ENCODE data around the gene AQP11.

The AQP11 gene

DNA sequence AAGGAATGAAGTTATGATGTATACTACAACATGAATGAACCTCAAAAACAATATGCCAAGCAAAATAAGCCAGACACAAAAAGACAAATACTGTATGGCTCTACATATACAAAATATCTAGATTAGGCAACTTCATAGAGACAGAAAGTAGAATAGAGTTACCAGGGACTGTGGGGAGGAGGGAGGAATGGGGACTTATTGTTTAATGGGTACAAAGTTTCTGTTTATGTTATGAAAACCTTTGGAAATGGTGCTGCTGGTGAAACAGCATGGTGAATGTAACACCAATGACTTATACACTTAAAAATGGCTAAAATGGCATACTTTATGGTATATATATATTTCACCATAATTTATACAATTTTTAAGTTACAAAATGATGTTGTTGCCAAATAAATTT is 4.1 kb downstream of the AQP11 start:
- DNase-seq: no peak

- no peak for DNase-seq
Observed at GRCh38 chr11:77596626-77597025, 6.9 kb downstream of the AQP11 start.

GRCh38 chr11:77598195-77598594 is 8.4 kb downstream of the AQP11 start:
- DNase-seq: no peak

GRCh38 chr11:77602381-77603088 is 12.8 kb downstream of the AQP11 start:
- DNase-seq: no peak

DNA sequence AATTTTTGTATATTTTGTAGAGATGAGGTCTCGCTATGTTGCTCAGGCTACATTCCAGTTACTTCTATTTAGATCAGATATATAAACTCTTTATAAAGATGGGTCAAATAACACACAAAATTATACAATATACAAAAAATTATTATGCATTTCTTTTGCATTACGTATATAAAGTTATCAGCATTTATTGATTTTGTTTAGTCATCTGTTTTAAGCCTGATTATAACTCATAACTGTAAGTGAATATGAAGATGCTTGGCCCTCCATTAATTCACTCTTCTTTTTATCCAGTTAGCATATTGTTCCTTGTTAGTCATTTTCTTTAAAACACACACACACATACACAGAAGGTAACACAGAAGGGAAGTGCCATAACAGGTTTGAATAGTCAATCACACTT is 14.5 kb downstream of the AQP11 start:
- DNase-seq: no peak

- DNase-seq: no peak
Observed at GRCh38 chr11:77609234-77609633, 19.5 kb downstream of the AQP11 start.

GRCh38 chr11:77611921-77612320 is 22.2 kb downstream of the AQP11 start:
- no peak for DNase-seq

DNA sequence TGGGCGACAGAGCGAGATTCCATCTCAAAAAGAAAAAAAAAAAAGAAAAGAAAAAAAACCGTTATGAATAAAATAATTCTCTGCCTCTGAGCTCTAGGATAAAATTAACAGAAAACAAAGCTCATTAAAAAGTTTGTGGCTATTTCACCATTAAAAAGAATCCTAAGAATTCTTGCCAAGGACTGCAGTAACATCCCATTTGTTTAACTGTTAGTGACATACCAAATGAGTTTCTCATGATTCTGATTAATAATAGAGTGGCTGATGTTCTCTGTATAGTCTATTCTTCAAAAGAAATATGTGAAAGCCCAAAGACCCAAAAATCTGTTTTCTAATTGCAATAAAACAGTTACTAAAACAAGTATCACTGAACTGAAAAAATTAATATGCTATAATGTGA is 28.1 kb downstream of the AQP11 start:
- DNase-seq: no peak

DNA sequence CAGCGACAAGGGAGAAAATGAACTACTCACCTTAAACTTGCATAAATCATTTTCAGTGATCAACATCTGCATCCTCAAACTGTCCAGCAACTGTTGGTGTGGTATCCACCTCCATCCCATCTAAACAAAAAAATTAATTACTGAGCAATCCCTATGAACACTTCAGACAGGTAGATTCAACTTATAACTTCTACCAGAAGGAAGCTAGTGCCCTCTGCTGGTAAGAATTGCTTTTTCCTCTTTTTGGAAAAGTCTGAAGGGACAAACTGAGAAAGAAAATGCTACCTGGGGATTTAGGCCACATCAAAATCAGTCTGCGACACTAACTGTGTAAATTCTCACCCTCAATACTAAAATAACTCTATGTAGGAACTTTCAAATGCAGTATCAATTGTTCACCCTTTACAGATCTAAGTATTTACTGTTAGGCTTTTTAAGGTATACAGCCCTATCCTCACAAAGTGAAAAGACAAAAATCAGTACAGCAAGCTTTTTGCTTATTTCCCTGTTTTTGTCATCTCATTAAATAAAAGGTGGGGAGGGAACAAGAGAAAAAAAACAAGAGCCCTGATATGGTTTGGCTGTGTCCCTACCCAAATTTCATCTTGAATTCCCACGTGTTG is 29.9 kb downstream of the AQP11 start:
- no peak for DNase-seq

DNA sequence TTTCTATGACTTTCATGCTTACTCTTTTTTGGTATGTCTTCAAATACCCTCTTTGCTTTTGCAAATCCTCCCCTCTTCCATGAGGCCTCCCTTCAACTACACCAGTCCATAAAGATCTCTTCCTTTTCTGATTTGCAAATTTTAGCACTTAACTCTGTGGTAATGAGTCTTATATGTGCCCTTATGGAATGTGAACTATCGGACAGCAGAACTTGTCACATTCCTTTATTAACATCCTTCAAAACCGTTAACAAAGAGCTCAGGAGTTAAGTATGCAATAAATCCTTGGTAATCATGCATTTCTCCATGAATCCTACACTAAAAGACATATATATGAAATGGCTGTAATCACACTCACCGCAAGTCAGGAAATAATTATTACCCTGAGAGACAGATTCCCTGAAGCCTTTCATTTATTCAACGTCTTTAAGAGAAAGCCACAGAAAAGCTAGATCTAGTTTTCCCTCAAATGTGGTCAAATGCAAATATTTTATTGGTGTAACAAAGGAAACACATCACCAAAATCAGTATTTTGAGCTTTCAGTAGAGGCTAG is 40.5 kb downstream of the AQP11 start:
- no peak for DNase-seq

DNA sequence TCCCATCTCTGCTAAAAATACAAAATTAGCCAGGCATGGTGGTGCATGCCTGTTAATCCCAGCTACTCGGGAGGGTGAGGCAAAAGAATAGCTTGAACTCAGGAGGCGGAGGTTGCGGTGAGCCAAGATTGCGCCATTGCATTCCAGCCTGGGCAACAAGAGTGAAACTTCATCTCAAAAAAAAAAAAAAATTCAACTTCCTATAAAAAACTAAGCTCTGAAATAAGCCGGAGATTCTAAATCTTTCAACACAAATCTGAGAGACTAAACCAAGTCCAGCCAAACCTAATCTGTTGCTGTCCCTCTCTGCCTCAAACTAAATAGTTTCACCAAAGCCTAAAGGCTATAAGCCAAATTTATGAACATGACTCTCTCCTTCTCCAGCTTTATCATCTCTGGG is 44.2 kb downstream of the AQP11 start:
- DNase-seq: peak; percentile 5

DNA sequence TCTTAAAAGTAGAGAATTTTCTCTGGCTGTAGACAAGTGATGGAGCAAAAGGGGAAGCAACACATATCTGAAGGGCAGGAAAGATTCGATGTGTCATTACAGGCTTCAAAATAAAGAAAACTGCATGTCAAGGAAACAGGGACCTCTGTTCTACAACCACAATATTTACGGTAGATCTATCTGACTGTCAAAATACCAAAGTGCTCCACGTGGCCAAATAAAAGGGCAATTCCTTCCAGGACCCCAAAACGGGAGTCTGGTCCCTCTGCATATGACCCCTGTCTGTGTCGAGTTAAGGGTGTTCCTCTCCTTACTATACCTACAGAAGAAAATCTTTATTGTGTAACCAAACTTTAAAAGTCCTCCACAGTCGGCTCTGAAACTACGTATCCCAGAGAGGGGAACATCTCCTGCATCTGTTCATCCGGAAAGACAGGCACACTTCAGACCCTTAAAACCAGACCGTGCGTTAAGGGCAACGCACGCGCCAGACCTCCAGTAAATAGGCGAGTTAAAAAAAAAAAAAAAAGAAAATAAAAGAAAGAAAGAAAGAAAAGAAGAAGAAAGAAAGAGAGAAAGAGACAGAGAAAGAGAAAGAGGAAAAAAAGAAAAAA is 47.1 kb downstream of the AQP11 start:
- no peak for DNase-seq

GRCh38 chr11:77637345-77638165 is 47.8 kb downstream of the AQP11 start, which contains the start of gene CLNS1A:
Gene CLNS1A, minus strand, starts transcription at chr11:77637794. Its CDS starts 80 bp downstream, at chr11:77637714.
- DNase-seq: peak; percentile 79

DNA sequence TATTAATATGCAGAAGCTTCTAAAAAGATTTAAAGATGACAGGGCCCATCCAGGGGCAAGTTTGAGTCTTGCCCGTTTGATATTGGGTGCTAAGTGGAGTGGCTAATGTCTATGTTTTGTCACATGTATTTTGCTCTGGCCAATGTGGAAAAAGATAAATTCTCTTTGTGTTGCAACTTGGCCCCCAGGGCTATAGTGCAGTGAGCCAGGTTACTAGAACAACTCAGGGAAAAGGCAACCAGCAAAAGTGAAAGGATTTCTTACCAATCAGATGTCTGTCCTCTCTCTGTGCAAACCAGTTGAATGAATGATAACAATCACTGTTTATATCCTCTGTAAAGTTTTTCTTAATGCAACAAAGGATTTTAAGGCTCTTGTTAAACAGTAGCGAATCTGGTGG is 52.5 kb downstream of the AQP11 start:
- DNase-seq: no peak

GRCh38 chr11:77644887-77645286 is 55.1 kb downstream of the AQP11 start:
- DNase-seq: no peak

DNA sequence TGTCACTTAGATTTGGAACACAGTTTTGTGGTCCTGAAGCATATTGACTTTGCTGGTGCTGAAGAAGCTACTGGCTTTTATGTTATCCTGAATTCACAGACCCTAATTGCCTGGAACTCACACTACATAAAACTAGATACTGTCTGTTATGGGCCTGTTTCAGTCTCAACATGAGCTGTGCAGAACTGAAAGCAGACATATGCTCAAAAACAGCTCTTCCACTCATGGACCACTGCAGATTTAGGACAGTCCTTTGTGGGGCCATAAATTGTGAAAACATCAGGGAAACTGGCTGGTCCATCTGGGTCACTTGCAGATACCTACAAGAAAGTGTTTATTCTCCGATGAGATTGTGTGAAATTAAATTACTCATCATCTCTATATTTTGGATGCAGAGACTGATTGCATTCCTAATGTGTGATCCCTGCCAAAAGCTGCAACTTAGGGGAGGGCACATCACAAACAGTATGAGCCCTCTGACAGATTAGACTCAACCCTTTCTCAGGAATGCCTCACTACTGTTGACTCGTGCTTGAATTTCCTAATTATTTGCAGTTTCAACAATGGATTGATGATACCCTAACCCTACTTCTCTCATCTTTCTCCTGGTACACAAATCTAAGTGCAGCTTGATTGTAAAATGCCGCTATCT is 58.0 kb downstream of the AQP11 start:
- DNase-seq: no peak

GRCh38 chr11:77650123-77650522 is 60.4 kb downstream of the AQP11 start:
- no peak for DNase-seq

DNA sequence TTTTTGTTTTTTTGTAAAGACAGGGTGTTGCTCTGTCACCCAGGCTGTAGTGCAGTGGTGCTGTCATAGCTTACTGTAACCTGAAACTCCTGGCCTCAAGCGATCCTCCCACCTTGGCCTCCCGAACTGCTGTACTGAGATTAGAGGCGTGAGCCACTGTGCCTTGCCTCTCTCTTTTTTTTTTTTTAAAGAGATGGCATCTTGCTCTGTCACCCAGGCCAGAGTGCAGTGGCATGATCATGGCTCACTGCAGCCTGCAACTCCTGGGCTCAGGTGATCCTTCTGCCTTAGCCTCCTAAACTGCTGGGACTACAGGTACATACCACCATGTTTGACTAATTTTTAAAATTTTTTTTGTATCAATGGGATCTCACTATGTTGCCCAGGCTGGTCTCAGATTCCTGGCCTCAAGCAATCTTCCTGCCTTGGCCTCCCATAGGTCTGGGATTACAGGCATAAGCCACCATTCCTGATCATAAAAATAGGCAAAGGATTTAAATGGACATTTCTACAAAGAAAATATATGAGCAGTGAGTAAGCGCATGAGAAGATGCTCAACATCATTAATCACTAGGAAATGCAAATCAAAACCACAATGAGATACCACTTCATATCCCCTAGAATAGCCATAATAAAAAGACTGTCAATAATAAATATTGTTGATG is 65.1 kb downstream of the AQP11 start:
- DNase-seq: no peak

DNA sequence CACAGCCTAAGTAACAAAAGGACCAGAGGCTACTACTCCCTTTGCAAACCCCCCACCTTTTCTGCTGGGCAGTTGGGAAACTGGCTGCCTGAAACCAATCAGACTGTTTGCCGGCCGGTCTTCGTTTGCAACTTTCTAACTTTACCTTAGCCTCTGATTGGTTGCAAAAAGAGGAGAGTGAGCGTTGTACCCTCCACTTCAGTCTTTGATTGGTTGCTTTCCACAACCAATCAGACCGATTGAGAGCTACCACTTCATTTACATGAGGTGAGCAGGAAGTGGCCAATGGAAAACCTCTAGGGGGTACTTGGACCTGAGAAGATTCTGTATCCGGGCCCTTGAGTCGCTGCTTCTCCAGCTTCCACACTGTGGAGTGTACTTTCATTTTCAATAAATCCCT is 66.6 kb downstream of the AQP11 start:
- no peak for DNase-seq

- DNase-seq: no peak
Observed at GRCh38 chr11:77658213-77659013, 68.7 kb downstream of the AQP11 start.
